Suprapubic skin (tissue), 3 donors: Measurements from ENCODE around the gene OR56A3.

Experiments used
- POLR2AphosphoS5 ChIP-seq, 3 donors: sonication (generic); formaldehyde crosslinking; IDR thresholded peaks; one replicate each; pipeline ENCODE4 v1.6.1; 2017; ENCODE audit warnings: antibody characterized with exemption in 3 of 3
- TF ChIP-seq, protein P1 (sequence below), 2 donors: fragments of 200-600 bp in 1 of 2; fragments of 450-650 bp in 1 of 2; sonication (generic) in 1 of 2; IDR thresholded peaks; one replicate each; pipeline ENCODE4 v1.5.1; 2016 to 2019; ENCODE audit warnings: antibody characterized with exemption in 2 of 2, mild to moderate bottlenecking in 1 of 2, moderate library complexity in 1 of 2

DNA sequence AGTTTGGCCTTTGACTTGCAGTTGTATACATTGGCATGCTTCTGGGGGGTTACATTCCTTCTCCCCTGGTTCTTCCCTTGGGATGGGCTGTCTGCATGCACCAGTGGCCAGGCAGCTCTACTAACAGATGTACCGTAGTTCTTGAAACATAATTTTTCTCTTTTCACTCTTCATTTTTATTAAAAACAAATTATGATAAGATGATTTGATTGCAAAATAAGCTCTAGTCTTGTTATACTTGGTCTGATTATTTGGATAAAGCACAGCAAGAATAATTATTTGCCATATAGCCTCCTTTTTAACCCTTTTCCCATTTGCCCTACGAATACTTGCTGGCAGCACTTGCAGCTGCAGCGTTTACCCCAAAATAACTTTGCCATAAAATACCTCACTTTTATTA lies 13.5 kb downstream of the OR56A3 start:
- TF ChIP-seq, protein P1, sequence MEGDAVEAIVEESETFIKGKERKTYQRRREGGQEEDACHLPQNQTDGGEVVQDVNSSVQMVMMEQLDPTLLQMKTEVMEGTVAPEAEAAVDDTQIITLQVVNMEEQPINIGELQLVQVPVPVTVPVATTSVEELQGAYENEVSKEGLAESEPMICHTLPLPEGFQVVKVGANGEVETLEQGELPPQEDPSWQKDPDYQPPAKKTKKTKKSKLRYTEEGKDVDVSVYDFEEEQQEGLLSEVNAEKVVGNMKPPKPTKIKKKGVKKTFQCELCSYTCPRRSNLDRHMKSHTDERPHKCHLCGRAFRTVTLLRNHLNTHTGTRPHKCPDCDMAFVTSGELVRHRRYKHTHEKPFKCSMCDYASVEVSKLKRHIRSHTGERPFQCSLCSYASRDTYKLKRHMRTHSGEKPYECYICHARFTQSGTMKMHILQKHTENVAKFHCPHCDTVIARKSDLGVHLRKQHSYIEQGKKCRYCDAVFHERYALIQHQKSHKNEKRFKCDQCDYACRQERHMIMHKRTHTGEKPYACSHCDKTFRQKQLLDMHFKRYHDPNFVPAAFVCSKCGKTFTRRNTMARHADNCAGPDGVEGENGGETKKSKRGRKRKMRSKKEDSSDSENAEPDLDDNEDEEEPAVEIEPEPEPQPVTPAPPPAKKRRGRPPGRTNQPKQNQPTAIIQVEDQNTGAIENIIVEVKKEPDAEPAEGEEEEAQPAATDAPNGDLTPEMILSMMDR (IDR thresholded peaks at IDR 0.05): no peak
- TF ChIP-seq POLR2AphosphoS5 (IDR thresholded peaks at IDR 0.05): no peak
